ENCODE measurements around the gene MARS2. TPM values are rescaled to one million over a fixed set of nuclear protein-coding genes. Genes with fewer than 3 reads are reported as not detected.
"Not testable (repeated sequence)": the region's sequence is repeated elsewhere in the genome, so short reads cannot be mapped to it uniquely, and the experiment has no call there.

MARS2 gene
- total RNA-seq, 1 donor from 2014 or later, result 16.0 TPM

GRCh38 chr2:197674591-197674990 lies 30.6 kb upstream of the MARS2 start:
- H3K36me3 Mint-ChIP-seq (ENCODE audit: low read depth), result peaks cover 13% of the 10 kb centered on the region
- H3K27ac Mint-ChIP-seq (ENCODE audit: unreplicated experiment), result no peak overlapping the region
- peak overlapping the region; percentile 91 for H3K4me3 Mint-ChIP-seq
- no peak for TF ChIP-seq CTCF (conservative IDR thresholded peaks at IDR 0.05)
- H3K27me3 Mint-ChIP-seq (ENCODE audit: low read depth), result no peaks in the 10 kb centered on the region
- peaks cover 58% of the 10 kb centered on the region for H3K4me1 Mint-ChIP-seq
- H3K9me3 Mint-ChIP-seq, result peaks cover 6% of the 10 kb centered on the region
- DNase-seq (ENCODE audit: low read depth, low spot score), result no peak

- peak within 1 kb of the TSS; percentile 85 for H3K27ac Mint-ChIP-seq (ENCODE audit: unreplicated experiment)
- peak within 1 kb of the TSS; percentile 91 for H3K4me3 Mint-ChIP-seq
- H3K4me1 Mint-ChIP-seq, result peaks cover 54% of the 10 kb centered on the region
- H3K9me3 Mint-ChIP-seq, result peaks cover 3% of the 10 kb centered on the region
- H3K27me3 Mint-ChIP-seq (ENCODE audit: low read depth), result no peaks in the 10 kb centered on the region
- H3K36me3 Mint-ChIP-seq (ENCODE audit: low read depth), result peaks cover 8% of the 10 kb centered on the region
- no peak for DNase-seq (ENCODE audit: low read depth, low spot score)
- TF ChIP-seq CTCF (conservative IDR thresholded peaks at IDR 0.05), result no peak
Measured at GRCh38 chr2:197675246-197675645, 29.9 kb upstream of the MARS2 start, which contains the start of gene RFTN2. TSS of gene RFTN2 (minus strand) at chr2:197675587. CDS start at chr2:197675458, 129 bp downstream.

GRCh38 chr2:197675711-197676188 lies 29.4 kb upstream of the MARS2 start:
- TF ChIP-seq CTCF (conservative IDR thresholded peaks at IDR 0.05), result no peak
- H3K27ac Mint-ChIP-seq (ENCODE audit: unreplicated experiment), result peak overlapping the region; percentile 85
- DNase-seq (ENCODE audit: low read depth, low spot score), result peak; percentile 37
- H3K4me3 Mint-ChIP-seq, result peak overlapping the region; percentile 91
- H3K9me3 Mint-ChIP-seq, result peaks cover 2% of the 10 kb centered on the region
- H3K27me3 Mint-ChIP-seq (ENCODE audit: low read depth), result no peaks in the 10 kb centered on the region
- peaks cover 6% of the 10 kb centered on the region for H3K36me3 Mint-ChIP-seq (ENCODE audit: low read depth)
- peaks cover 52% of the 10 kb centered on the region for H3K4me1 Mint-ChIP-seq

GRCh38 chr2:197677056-197677455 lies 28.1 kb upstream of the MARS2 start:
- H3K9me3 Mint-ChIP-seq, result no peaks in the 10 kb centered on the region
- no peaks in the 10 kb centered on the region for H3K27me3 Mint-ChIP-seq (ENCODE audit: low read depth)
- DNase-seq (ENCODE audit: low read depth, low spot score), result no peak
- peaks cover 46% of the 10 kb centered on the region for H3K4me1 Mint-ChIP-seq
- H3K36me3 Mint-ChIP-seq (ENCODE audit: low read depth), result no peaks in the 10 kb centered on the region
- no peak overlapping the region for H3K27ac Mint-ChIP-seq (ENCODE audit: unreplicated experiment)
- peak overlapping the region; percentile 73 for H3K4me3 Mint-ChIP-seq
- TF ChIP-seq CTCF (conservative IDR thresholded peaks at IDR 0.05), result no peak

- H3K36me3 Mint-ChIP-seq (ENCODE audit: low read depth), result no peaks in the 10 kb centered on the region
- H3K9me3 Mint-ChIP-seq, result no peaks in the 10 kb centered on the region
- H3K27me3 Mint-ChIP-seq (ENCODE audit: low read depth), result no peaks in the 10 kb centered on the region
- H3K4me1 Mint-ChIP-seq, result peaks cover 41% of the 10 kb centered on the region
- no peak for DNase-seq (ENCODE audit: low read depth, low spot score)
- no peak for TF ChIP-seq CTCF (conservative IDR thresholded peaks at IDR 0.05)
- H3K4me3 Mint-ChIP-seq, result peak overlapping the region; percentile 65
- no peak overlapping the region for H3K27ac Mint-ChIP-seq (ENCODE audit: unreplicated experiment)
Measured at GRCh38 chr2:197677483-197677882, 27.7 kb upstream of the MARS2 start.

- not testable (repeated sequence) for DNase-seq (ENCODE audit: low read depth, low spot score); H3K27me3 Mint-ChIP-seq (ENCODE audit: low read depth); H3K9me3 Mint-ChIP-seq; H3K4me1 Mint-ChIP-seq; H3K27ac Mint-ChIP-seq (ENCODE audit: unreplicated experiment); H3K4me3 Mint-ChIP-seq
- H3K36me3 Mint-ChIP-seq (ENCODE audit: low read depth), result peaks cover 14% of the 10 kb centered on the region
Measured at GRCh38 chr2:197695206-197695605, 10.0 kb upstream of the MARS2 start.

GRCh38 chr2:197695971-197696370 lies 9.2 kb upstream of the MARS2 start:
- H3K36me3 Mint-ChIP-seq (ENCODE audit: low read depth), result peaks cover 14% of the 10 kb centered on the region

GRCh38 chr2:197696571-197696970 lies 8.6 kb upstream of the MARS2 start:
- H3K27me3 Mint-ChIP-seq (ENCODE audit: low read depth); H3K4me1 Mint-ChIP-seq; DNase-seq (ENCODE audit: low read depth, low spot score); H3K4me3 Mint-ChIP-seq; H3K9me3 Mint-ChIP-seq; H3K27ac Mint-ChIP-seq (ENCODE audit: unreplicated experiment): not testable (repeated sequence)
- H3K36me3 Mint-ChIP-seq (ENCODE audit: low read depth), result peaks cover 14% of the 10 kb centered on the region

More at GRCh38 chr2:197695971-197696370, 9.2 kb upstream of the MARS2 start:
- DNase-seq (ENCODE audit: low read depth, low spot score); H3K4me1 Mint-ChIP-seq; H3K4me3 Mint-ChIP-seq; H3K27me3 Mint-ChIP-seq (ENCODE audit: low read depth); H3K27ac Mint-ChIP-seq (ENCODE audit: unreplicated experiment); H3K9me3 Mint-ChIP-seq: not testable (repeated sequence)

- not testable (repeated sequence) for H3K27me3 Mint-ChIP-seq (ENCODE audit: low read depth); H3K9me3 Mint-ChIP-seq; H3K4me3 Mint-ChIP-seq; DNase-seq (ENCODE audit: low read depth, low spot score); H3K36me3 Mint-ChIP-seq (ENCODE audit: low read depth); H3K27ac Mint-ChIP-seq (ENCODE audit: unreplicated experiment); H3K4me1 Mint-ChIP-seq
Measured at GRCh38 chr2:197699724-197700123, 5.4 kb upstream of the MARS2 start.
